Hepatocyte (in vitro differentiated cells): ENCODE results near the gene NCBP3. TPM values are rescaled to one million over a fixed set of nuclear protein-coding genes. Genes with fewer than 3 reads are reported as not detected.

Source experiments
- DNase-seq: peaks from one replicate; pipeline ENCODE4 v3.0.0-alpha.2; 2016; ENCODE audit warnings: low spot score
- H2AFZ ChIP-seq: fragments of 200-600 bp; sonication (generic); 2 replicates; pipeline ENCODE4 v1.6.0; 2016; ENCODE audit warnings: antibody characterized with exemption, mild to moderate bottlenecking
- H3K27ac ChIP-seq: fragments of 200-600 bp; sonication (generic); 2 replicates; pipeline ENCODE4 v1.5.1; 2016; ENCODE audit warnings: mild to moderate bottlenecking
- H3K27me3 ChIP-seq: fragments of 200-600 bp; sonication (generic); 2 replicates; pipeline ENCODE4 v1.6.1; 2016
- H3K36me3 ChIP-seq: fragments of 200-600 bp; sonication (generic); replicated peaks from 2 replicates; pipeline ENCODE4 v1.5.1; 2016; ENCODE audit warnings: low read depth; ENCODE audit not compliant: insufficient read depth
- H3K4me1 ChIP-seq: fragments of 200-600 bp; sonication (generic); 2 replicates; pipeline ENCODE4 v1.5.1; 2016; ENCODE audit warnings: mild to moderate bottlenecking, moderate library complexity; ENCODE audit not compliant: insufficient read depth
- H3K4me2 ChIP-seq: fragments of 200-600 bp; sonication (generic); 2 replicates; pipeline ENCODE4 v1.6.0; 2016
- H3K4me3 ChIP-seq: fragments of 200-600 bp; sonication (generic); 2 replicates; pipeline ENCODE4 v1.5.1; 2016; ENCODE audit warnings: mild to moderate bottlenecking
- H3K79me2 ChIP-seq: fragments of 200-600 bp; sonication (generic); 2 replicates; pipeline ENCODE4 v1.6.0; 2017; ENCODE audit warnings: mild to moderate bottlenecking
- H3K9me2 ChIP-seq: fragments of 200-600 bp; sonication (generic); replicated peaks from 2 replicates; pipeline ENCODE4 v1.6.0; 2017; ENCODE audit warnings: mild to moderate bottlenecking; ENCODE audit not compliant: insufficient read depth
- H3K9me3 ChIP-seq: fragments of 200-600 bp; sonication (generic); 2 replicates; pipeline ENCODE4 v1.5.1; 2016; ENCODE audit warnings: low read depth, mild to moderate bottlenecking
- H4K20me1 ChIP-seq: fragments of 200-600 bp; sonication (generic); 2 replicates; pipeline ENCODE4 v1.6.0; 2016; ENCODE audit warnings: mild to moderate bottlenecking; ENCODE audit not compliant: insufficient read depth, poor library complexity, severe bottlenecking
- EZH2 ChIP-seq: fragments of 200-600 bp; sonication (generic); IDR thresholded peaks from 2 replicates; pipeline ENCODE4 v1.6.1; 2016; ENCODE audit warnings: antibody characterized with exemption, mild to moderate bottlenecking, borderline replicate concordance
- EZH2phosphoT487 ChIP-seq: fragments of 200-600 bp; sonication (generic); IDR thresholded peaks from one replicate; pipeline ENCODE4 v1.6.1; 2018; ENCODE audit warnings: antibody characterized with exemption, mild to moderate bottlenecking, low read depth, moderate library complexity; ENCODE audit not compliant: unreplicated experiment, severe bottlenecking
- WGBS: methylation state at CpG from one replicate; pipeline ENCODE4 v1.1.6; 2016; ENCODE audit warnings: low lambda C conversion rate; ENCODE audit errors: missing lambda C conversion rate; 5-methylcytosine and 5-hydroxymethylcytosine counted together
- polyA plus RNA-seq: library from polyadenylated mRNA; unstranded; fragments of >200 nt; fragmentation: Nextera tagmentation; extraction: Ambion mirVana; gene quantifications from 2 replicates; pipeline ENCODE4 v1.2.1, GENCODE V29; 2016
- total RNA-seq: library from RNA; depleted of rRNA; stranded (reverse); fragments of >200 nt; gene quantifications from 2 replicates; pipeline ENCODE4 v1.2.3, GENCODE V29; 2014
- TF ChIP-seq, protein P1 (sequence below): fragments of 200-600 bp; sonication (generic); IDR thresholded peaks from 2 replicates; pipeline ENCODE4 v1.5.1; 2016; ENCODE audit warnings: antibody characterized with exemption, mild to moderate bottlenecking; ENCODE audit not compliant: poor library complexity

The NCBP3 gene
- total and polyA plus RNA-seq, 2 experiments from 2014 or later, result 20.6 to 31.8 TPM

DNA sequence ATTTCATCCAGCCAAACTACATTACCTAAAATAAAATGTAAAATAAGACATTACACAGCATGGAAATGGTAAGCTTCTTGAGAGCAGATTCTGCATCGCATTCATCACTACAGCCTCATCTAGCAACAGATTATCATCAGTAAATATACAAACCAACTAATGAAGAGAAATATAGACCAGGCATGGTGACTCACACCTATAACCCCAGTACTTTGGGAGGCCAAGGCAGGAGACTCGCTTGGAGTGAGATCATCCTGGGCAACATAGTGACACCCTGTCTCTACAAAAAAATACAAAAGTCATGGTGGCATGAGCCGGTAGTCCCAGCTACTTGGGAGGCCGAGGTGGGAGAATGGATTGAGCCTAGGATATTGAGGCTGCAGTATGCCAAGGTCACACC, 19.9 kb downstream of the NCBP3 start:
- H3K4me1 ChIP-seq, result no peaks in the 10 kb centered on the region
- no peaks in the 10 kb centered on the region for H4K20me1 ChIP-seq
- H3K27me3 ChIP-seq, result no peaks in the 10 kb centered on the region
- no peak overlapping the region for H3K27ac ChIP-seq
- peaks cover 12% of the 10 kb centered on the region for H3K79me2 ChIP-seq
- H3K4me3 ChIP-seq, result no peak overlapping the region
- no peak overlapping the region for H3K4me2 ChIP-seq
- H3K9me2 ChIP-seq, result no peaks in the 10 kb centered on the region
- DNase-seq, result no peak
- TF ChIP-seq, protein P1, sequence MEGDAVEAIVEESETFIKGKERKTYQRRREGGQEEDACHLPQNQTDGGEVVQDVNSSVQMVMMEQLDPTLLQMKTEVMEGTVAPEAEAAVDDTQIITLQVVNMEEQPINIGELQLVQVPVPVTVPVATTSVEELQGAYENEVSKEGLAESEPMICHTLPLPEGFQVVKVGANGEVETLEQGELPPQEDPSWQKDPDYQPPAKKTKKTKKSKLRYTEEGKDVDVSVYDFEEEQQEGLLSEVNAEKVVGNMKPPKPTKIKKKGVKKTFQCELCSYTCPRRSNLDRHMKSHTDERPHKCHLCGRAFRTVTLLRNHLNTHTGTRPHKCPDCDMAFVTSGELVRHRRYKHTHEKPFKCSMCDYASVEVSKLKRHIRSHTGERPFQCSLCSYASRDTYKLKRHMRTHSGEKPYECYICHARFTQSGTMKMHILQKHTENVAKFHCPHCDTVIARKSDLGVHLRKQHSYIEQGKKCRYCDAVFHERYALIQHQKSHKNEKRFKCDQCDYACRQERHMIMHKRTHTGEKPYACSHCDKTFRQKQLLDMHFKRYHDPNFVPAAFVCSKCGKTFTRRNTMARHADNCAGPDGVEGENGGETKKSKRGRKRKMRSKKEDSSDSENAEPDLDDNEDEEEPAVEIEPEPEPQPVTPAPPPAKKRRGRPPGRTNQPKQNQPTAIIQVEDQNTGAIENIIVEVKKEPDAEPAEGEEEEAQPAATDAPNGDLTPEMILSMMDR, result no peak
- TF ChIP-seq EZH2, result no peak
- TF ChIP-seq EZH2phosphoT487, result no peak
- H3K36me3 ChIP-seq, result no peaks in the 10 kb centered on the region
- H3K9me3 ChIP-seq, result no peaks in the 10 kb centered on the region
- H2AFZ ChIP-seq, result no peak overlapping the region
- WGBS, result 95% methylated on average over 4 of the region's 4 CpGs

DNA sequence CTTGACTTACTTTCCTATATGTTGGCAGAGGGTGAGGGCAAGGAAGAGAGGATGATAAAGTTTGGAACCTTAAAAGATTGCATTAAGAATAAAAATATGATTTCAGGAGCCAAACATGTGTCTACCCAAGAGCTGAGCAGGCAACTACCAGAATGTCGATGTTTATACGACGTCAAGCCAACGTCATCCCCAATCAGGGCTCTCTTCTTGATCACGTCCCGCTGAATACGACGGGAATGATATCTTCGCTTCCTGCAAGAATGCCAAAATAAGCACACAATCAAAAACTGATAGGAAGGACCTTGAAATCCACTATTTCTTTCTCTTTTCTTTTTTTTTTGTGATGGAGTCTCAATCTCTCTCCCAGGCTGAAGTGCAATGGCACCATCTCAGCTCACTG, 24.9 kb downstream of the NCBP3 start:
- Histone ChIP-seq H3K4me3 (no peak overlapping the region), H3K27ac (no peak overlapping the region), H3K36me3 (no peaks in the 10 kb centered on the region), H3K79me2 (no peaks in the 10 kb centered on the region), H4K20me1 (no peaks in the 10 kb centered on the region), H2AFZ (no peak overlapping the region), H3K27me3 (no peaks in the 10 kb centered on the region), H3K4me2 (no peak overlapping the region), H3K4me1 (no peaks in the 10 kb centered on the region), H3K9me2 (no peaks in the 10 kb centered on the region), H3K9me3 (no peaks in the 10 kb centered on the region)
- DNase-seq, result no peak
- WGBS, result 97% methylated on average over 9 of the region's 9 CpGs
- TF ChIP-seq, protein P1, result no peak
- TF ChIP-seq EZH2, result no peak
- TF ChIP-seq EZH2phosphoT487, result no peak

- TF ChIP-seq, protein P1, result no peak
- TF ChIP-seq EZH2, result no peak
- TF ChIP-seq EZH2phosphoT487, result no peak
Observed at GRCh38 chr17:3818786-3819185, 27.3 kb downstream of the NCBP3 start.

More at GRCh38 chr17:3818786-3819185, 27.3 kb downstream of the NCBP3 start:
- Histone ChIP-seq H3K4me3 (no peak overlapping the region), H3K4me2 (no peak overlapping the region), H3K9me3 (no peaks in the 10 kb centered on the region), H3K9me2 (no peaks in the 10 kb centered on the region), H4K20me1 (no peaks in the 10 kb centered on the region), H3K27ac (no peak overlapping the region), H3K36me3 (no peaks in the 10 kb centered on the region), H3K4me1 (no peaks in the 10 kb centered on the region), H2AFZ (no peak overlapping the region), H3K27me3 (no peaks in the 10 kb centered on the region), H3K79me2 (no peaks in the 10 kb centered on the region)
- 91% methylated on average over 6 of the region's 6 CpGs for WGBS
- DNase-seq, result no peak
